Measurements from ENCODE around the gene FAM174B.

FAM174B gene

DNA sequence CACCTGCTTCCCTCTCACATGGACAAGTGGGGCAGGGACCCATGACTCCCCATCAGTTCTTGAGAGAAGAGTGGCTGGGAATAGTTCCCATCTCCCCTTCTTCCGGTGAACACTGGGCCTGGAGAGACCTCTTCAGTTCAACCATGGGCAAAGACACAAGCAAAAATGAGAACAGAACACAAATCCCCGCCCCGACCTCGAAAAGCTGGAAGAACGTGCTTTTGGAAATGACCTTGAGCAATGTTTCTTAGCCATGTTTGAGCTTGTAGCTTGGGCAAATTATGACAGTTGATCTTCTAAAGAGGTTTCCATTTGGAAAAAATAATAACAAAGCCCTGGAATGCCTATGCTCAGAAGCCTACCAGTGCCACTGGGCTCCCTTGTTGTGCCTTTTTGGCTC lies 59.0 kb downstream of the FAM174B start:
- DNase-seq = no peak

DNA sequence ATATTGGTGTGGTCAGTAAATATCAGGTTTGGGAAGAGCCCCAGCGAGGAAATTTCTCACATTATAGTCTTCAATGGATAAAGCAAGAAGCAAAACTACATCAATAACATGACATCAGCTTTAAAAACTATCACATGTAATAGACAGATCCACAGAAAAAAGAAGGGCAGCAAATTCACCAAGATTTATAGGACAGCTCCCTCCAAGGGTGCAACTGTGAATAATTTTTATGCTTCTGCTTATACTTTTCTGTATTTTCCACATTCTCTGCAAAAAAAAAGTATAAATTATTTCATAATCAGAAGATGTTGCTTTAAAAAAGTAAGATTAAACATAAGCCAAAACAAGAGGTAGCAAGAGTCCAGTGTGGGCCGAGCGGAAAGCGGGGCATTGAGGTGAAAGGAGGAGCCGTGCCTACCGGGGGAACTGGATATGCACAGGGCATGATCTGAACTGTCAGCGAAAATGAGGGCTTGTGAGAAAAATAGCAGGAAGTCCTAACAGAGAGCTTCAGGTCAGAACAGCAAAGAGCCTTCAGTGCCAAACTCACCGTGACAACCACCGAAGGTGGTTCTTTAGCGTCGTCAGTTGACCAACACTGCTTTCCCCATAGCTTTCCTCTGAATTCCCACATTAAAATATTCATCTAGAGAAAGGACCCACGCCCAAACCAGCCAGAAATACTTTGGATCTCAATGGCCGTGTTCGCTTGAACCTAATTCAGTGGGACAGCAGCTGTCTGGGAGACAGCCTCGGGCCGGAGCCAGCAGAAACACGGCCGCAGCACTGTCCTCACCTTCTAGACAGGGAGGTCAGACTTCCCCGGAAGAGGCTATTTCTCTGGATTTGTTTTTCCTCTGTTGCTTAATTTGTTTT lies 59.8 kb downstream of the FAM174B start:
- DNase-seq = no peak

DNA sequence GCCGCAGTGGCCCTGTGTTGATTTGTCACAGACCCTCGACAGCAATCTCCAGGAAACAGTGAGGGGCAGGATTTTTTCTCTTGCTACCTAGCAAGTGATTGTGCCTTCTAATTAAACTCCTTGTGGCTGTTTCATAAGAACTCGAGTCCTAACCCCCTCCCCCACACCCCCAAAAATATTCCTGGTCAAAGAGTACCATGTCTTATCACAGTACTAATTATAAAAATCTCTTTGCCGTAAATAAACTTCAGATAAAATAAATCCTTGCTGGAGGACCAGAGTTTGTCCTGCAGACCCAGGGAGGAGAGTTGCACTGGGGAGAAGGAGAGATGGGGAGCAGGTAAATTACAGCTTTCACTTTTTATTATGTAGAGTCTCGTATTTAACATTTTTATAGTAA lies 64.3 kb downstream of the FAM174B start:
- DNase-seq = no peak

DNA sequence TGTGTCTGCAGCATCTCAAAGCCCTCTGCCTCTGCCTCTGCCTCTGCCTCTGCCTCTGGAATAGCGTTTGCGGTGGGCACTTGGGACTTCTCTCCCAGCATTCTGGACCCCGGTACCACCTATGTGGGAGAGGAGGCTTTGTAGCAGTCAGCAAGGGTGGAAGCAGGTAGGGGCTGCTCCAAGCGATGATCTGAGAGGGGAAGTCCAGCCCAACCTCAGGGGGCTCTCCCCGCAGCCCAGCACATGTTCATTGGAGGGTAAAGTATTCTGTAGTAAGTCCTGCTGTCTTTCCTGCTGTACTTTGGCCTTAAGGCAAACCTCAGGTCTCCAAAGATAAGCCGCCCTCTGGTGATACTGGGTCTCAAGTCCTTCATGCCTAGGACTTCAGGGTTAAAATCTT lies 68.6 kb downstream of the FAM174B start:
- DNase-seq = no peak

- DNase-seq = no peak
These were observed 69.1 kb downstream of the FAM174B start for GRCh38 chr15:92586383-92586942.

GRCh38 chr15:92584105-92584504 lies 71.5 kb downstream of the FAM174B start:
- DNase-seq = no peak

- DNase-seq = no peak
These were observed 72.2 kb downstream of the FAM174B start for GRCh38 chr15:92583096-92584034.

DNA sequence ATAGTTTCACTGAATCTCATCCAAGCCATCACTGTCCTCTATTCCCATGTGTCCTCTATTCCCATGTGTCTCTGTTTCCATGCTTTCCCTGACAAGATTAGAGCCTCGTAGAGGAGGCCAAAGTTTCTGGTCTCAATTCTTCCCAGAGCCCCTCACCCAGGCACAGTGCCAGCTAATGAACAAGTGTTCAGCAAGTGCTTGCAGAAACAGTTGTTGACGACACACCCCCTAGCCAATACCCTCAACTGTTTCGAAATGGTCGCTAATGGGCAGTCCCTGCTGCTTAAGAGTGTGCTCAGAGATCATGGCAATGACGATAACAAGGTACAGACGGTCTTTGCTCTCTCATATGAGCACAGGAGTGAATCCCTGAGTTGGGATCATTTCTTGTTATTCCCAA lies 73.4 kb downstream of the FAM174B start:
- no peak for DNase-seq

GRCh38 chr15:92580933-92581445 lies 74.6 kb downstream of the FAM174B start:
- no peak for DNase-seq

DNA sequence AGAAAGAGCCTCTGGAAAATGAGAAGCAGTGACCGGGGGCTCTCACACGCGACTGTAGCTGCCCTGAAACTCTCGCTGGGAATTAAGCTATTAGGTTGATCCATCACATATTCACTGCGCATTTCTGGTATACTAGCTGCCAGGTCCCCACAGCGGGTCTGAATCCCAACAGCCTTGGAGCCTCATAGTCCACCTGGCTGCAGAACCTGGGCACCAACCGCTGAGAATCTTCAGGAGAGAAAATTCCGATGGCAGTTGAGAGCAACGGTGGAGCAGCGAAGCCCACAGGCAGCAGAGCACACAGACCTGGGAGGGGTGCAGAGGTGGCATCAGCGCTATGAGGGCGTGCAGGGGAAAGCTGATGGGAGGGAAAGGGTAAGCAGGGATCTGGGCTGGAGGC lies 75.1 kb downstream of the FAM174B start:
- no peak for DNase-seq

DNA sequence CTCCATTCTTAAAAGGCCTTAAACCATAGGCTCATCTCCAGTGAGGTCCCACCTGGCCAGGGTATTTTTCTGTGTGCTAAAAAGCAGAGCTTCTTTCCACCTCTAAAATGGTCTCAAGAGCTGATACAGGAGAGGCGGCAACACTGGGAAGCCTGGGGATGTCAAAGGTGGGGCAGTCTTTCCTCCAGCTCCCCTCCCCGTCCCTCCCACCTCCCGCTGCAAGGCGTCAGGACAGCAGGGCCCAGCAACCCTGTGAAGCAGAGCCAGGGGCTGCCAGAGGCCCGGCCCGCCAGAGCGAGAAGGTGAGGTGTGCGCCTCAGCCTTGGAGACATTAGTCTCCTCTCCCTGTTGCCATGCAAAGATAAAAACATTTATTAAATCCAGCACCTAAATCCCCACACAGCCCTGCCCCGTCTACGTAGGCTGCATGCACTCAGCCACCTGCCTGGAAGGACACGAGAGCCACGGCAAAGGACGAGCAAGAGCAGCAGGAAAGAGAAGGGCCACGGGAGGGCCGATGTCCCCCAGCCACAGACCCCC lies 75.6 kb downstream of the FAM174B start:
- no peak for DNase-seq

GRCh38 chr15:92579486-92579885 lies 76.1 kb downstream of the FAM174B start:
- no peak for DNase-seq

- DNase-seq = no peak
These were observed 77.3 kb downstream of the FAM174B start for GRCh38 chr15:92578096-92578835.

- no peak for DNase-seq
These were observed 78.9 kb downstream of the FAM174B start for GRCh38 chr15:92576597-92577200.

GRCh38 chr15:92574566-92574965 lies 81.0 kb downstream of the FAM174B start:
- no peak for DNase-seq

DNA sequence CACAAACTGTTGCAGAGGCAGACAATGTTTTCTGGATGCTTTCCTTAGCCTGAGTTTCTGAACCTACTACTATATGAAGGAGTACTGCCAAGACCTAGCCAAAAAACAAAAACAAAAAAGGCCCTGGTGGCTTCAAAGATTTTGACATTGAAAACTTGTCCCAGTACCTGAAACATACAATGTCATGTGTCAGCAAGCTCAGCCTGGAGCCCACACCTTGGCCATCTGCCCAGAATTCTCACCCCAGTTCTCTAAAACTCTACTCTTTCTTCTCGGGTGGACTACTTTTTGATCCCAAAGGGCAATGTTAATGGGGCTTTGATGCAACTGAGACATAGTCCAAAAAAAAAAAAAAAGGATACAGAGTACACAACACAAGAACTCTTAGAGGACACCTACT lies 81.4 kb downstream of the FAM174B start:
- no peak for DNase-seq

GRCh38 chr15:92571824-92572223 lies 83.8 kb downstream of the FAM174B start:
- no peak for DNase-seq

DNA sequence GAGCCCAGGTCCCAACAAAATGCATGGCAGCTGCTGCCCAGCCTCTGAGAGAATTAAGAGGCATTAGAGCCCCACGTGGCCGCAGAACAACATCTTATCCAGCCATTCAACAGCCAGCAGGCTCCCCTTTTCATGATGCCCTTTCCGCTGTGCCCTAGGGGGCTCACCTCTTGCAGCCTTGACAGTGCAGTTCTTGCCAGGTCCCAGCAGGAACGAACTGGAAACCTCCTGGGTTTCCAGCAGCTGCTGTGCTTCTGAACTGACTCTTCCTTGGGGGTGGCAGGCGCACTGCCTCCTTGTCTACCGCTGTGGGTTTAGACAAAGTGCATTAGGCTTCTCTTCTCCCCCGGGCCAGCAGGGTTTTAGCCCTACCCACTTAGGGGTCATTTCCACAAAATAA lies 85.2 kb downstream of the FAM174B start:
- no peak for DNase-seq

DNA sequence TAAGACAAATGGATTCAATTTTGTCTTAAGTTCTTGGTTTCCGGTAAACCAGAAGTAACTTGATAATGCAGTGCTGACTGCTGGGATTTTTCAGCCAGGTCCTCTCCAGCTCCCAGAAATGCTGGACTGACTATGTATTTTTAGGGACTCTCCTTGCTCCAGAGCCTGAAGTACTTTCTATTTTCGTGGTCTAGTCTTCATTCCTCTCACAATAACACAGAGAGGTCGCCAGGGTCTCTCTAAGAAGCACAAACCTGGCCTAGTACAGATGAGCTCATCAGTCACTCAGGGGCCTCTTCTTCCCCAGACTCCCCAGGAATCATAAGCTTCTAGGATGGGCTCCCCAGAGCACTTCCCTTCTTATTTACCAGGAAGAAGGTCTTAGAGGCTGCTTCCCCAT lies 85.8 kb downstream of the FAM174B start:
- no peak for DNase-seq

Measured in amniotic stem cell (primary cell).